Thoracic aorta (tissue), 2 donors: ENCODE data around the gene RAVER1. TPM values are rescaled to one million over a fixed set of nuclear protein-coding genes. Genes with fewer than 3 reads are reported as not detected.
A peak's percentile ranks its signal among the peaks of the same experiment; 100 is the strongest.

Source experiments
- ATAC-seq: fragments of 150-250 bp; one replicate; pipeline ENCODE4 v1.8.0; 2017; ENCODE audit warnings: low read depth; ENCODE audit not compliant: insufficient number of reproducible peaks, low FRiP score
- DNase-seq: peaks from one replicate; pipeline ENCODE4 v3.0.0-alpha.2; 2020; ENCODE audit warnings: low spot score
- H3K27ac ChIP-seq, 2 donors: fragments of 200-600 bp; sonication (generic); 1 replicate in 1 of 2; 2 replicates in 1 of 2; pipeline ENCODE4 v1.5.1; 2016; ENCODE audit warnings: mild to moderate bottlenecking in 2 of 2, moderate library complexity in 2 of 2
- H3K27me3 ChIP-seq: fragments of 200-600 bp; sonication (generic); replicated peaks from 2 replicates; pipeline ENCODE4 v1.6.0; 2016; ENCODE audit warnings: mild to moderate bottlenecking; ENCODE audit not compliant: insufficient read depth
- H3K36me3 ChIP-seq: fragments of 200-600 bp; sonication (generic); one replicate; pipeline ENCODE4 v1.5.1; 2016
- H3K4me1 ChIP-seq, 2 donors: fragments of 200-600 bp; sonication (generic); 1 replicate in 1 of 2; 2 replicates in 1 of 2; pipeline versions ENCODE4 v1.5.1 to v1.6.0; 2016; ENCODE audit warnings: low read depth in 2 of 2, mild to moderate bottlenecking in 1 of 2; ENCODE audit not compliant: control insufficient read depth in 1 of 2
- H3K4me3 ChIP-seq: fragments of 200-600 bp; sonication (generic); 2 replicates; pipeline ENCODE4 v1.5.1; 2016; ENCODE audit warnings: mild to moderate bottlenecking
- H3K9me3 ChIP-seq: fragments of 200-600 bp; sonication (generic); 2 replicates; pipeline ENCODE4 v1.5.1; 2016
- total RNA-seq, 2 donors: library from RNA; depleted of rRNA; stranded (reverse); fragments of >200 nt; gene quantifications; one replicate each; pipeline versions ENCODE4 v1.1.0 to v1.2.3, GENCODE V29; 2016
- TF ChIP-seq, protein P1 (sequence below): fragments of 200-600 bp; sonication (generic); IDR thresholded peaks from one replicate; pipeline ENCODE4 v1.5.1; 2019; ENCODE audit warnings: antibody characterized with exemption

The RAVER1 gene
- total RNA-seq, 2 donors from 2014 or later: 31.8 to 33.4 TPM

GRCh38 chr19:10335352-10335985 lies 2.1 kb upstream of the RAVER1 start:
- Histone ChIP-seq H3K27me3 (no peaks in the 10 kb centered on the region), H3K9me3 (no peaks in the 10 kb centered on the region), H3K36me3 (peaks cover 3% of the 10 kb centered on the region), H3K4me3 (peak overlapping the region; percentile 100), H3K27ac (peak overlapping the region in 1 of 2 donors; percentile 96), H3K4me1 (peaks cover 14 to 23% of the 10 kb centered on the region in 2 donors)
- no peak for ATAC-seq
- TF ChIP-seq, protein P1, sequence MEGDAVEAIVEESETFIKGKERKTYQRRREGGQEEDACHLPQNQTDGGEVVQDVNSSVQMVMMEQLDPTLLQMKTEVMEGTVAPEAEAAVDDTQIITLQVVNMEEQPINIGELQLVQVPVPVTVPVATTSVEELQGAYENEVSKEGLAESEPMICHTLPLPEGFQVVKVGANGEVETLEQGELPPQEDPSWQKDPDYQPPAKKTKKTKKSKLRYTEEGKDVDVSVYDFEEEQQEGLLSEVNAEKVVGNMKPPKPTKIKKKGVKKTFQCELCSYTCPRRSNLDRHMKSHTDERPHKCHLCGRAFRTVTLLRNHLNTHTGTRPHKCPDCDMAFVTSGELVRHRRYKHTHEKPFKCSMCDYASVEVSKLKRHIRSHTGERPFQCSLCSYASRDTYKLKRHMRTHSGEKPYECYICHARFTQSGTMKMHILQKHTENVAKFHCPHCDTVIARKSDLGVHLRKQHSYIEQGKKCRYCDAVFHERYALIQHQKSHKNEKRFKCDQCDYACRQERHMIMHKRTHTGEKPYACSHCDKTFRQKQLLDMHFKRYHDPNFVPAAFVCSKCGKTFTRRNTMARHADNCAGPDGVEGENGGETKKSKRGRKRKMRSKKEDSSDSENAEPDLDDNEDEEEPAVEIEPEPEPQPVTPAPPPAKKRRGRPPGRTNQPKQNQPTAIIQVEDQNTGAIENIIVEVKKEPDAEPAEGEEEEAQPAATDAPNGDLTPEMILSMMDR: no peak
- no peak for DNase-seq

DNA sequence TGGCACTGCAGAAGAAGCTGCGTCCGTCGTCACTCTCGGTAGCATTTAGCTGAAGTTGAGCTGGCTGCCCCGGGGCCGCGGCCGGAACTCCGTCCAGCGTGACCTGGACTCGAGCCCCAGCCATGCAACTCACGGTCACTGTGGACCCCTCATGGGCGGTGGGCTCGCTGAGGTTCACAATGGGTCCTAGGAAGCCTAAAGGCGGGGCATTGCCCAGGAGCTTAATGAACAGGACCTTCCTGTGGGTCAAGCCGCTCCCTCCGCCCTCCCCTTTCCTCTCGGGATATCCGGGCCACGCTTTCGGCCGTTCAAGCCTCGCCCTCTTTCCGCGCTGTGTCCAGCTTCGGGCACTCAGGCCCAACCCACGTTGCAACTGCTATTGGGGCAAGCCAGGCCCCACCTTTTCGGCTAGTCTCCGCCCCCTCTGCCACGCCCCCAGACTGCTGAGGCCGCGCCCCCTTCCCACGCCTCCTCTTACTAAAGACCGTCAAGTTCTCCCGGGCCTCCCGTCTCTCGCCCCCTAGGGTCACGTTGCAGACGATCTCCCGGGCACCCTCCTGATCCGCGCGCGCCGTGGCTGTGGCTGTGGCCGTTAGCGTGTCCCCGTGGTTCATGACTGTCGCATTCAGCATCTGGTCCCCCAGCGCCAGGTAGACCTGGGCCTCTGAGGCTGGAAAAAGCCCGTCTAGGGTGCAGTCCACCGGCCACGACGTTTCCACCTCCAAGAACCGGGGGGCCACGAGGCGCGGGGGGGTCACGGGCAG lies 1.4 kb upstream of the RAVER1 start:
- peak overlapping the region; percentile 83 to 96 for H3K27ac ChIP-seq
- ATAC-seq (peak; percentile 84), DNase-seq (peak; percentile 82)
- peaks cover 14 to 23% of the 10 kb centered on the region in 2 donors for H3K4me1 ChIP-seq
- TF ChIP-seq, protein P1: peak; percentile 20
- no peaks in the 10 kb centered on the region for H3K9me3 ChIP-seq
- H3K36me3 ChIP-seq: peaks cover 9% of the 10 kb centered on the region
- H3K27me3 ChIP-seq: no peaks in the 10 kb centered on the region
- peak overlapping the region; percentile 100 for H3K4me3 ChIP-seq

GRCh38 chr19:10333758-10334587 lies 644 bp upstream of the RAVER1 start:
- TF ChIP-seq, protein P1: no peak
- Histone ChIP-seq H3K27ac (peak overlapping the region; percentile 83 to 96), H3K36me3 (peaks cover 12% of the 10 kb centered on the region)

DNA sequence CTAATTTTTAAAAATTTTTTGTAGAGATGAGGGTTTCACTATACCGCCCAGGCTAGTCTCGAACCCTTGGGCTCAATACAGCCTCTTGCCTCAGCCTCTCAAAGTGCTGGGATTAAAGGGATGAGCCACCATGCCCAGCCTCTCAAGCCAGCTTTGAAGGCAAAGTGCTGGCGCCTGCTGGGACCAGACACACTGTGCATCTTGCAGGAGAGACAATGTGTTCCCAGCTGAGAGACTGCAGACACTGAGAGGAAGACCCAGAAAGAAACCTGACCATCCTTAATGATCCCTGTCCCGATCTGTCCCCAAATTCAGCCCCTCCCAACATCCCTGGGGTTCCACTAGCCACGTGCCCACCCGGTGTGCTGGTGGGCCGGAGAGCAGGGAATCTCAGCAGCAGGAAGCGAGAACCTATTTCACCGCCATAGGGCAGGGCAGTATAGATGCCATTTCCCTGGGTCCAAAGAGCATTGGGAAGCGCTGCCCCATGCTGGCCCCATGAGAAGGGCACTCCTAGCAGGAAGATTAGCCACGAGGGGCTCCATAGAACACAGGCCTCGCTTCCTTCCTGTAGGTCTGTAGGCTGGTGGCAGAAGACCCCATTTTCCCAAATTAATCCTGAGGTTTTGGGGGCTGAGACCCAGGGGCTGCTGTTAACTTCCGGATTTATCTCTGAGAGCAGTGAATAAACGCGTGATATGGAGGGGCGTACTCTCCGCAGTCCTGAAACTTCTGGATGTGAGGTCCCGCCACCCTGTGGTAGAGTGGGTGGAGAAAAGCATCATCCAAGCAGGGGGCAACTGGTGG lies 968 bp downstream of the RAVER1 start:
- Histone ChIP-seq H3K9me3 (no peaks in the 10 kb centered on the region), H3K4me1 (peaks cover 14 to 23% of the 10 kb centered on the region in 2 donors), H3K36me3 (peaks cover 28% of the 10 kb centered on the region), H3K27ac (peak overlapping the region; percentile 83 to 96), H3K27me3 (no peaks in the 10 kb centered on the region), H3K4me3 (peak overlapping the region; percentile 100)
- ATAC-seq: no peak
- no peak for DNase-seq
- TF ChIP-seq, protein P1: no peak

More at GRCh38 chr19:10333758-10334587, 644 bp upstream of the RAVER1 start:
- DNase-seq (no peak), ATAC-seq (no peak)
- H3K4me3 ChIP-seq: peak overlapping the region; percentile 100
- no peaks in the 10 kb centered on the region for H3K9me3 ChIP-seq
- H3K4me1 ChIP-seq: peaks cover 14 to 23% of the 10 kb centered on the region in 2 donors
- no peaks in the 10 kb centered on the region for H3K27me3 ChIP-seq
